Large intestine (tissue), 3 donors: ENCODE measurements around the gene NAXE. TPM values are rescaled to one million over a fixed set of nuclear protein-coding genes. Genes with fewer than 3 reads are reported as not detected.
A peak's percentile ranks its signal among the peaks of the same experiment; 100 is the strongest.
"Not testable (repeated sequence)": the region's sequence is repeated elsewhere in the genome, so short reads cannot be mapped to it uniquely, and the experiment has no call there.

ENCODE experiments used
- DNase-seq, 2 donors: peaks; one replicate each; pipeline versions ENCODE4 v3.0.0 to v3.0.0-alpha.2; 2013
- H3K27ac ChIP-seq: one replicate; pipeline ENCODE4 v1.5.1; 2013; ENCODE audit warnings: low read length
- H3K27me3 ChIP-seq: 2 replicates; pipeline ENCODE4 v1.6.1; 2013; ENCODE audit warnings: low read length; ENCODE audit not compliant: control insufficient read depth, insufficient read depth
- H3K36me3 ChIP-seq: 2 replicates; pipeline ENCODE4 v1.6.1; 2013; ENCODE audit warnings: low read length; ENCODE audit not compliant: control insufficient read depth, insufficient read depth
- H3K4me1 ChIP-seq: one replicate; pipeline ENCODE4 v1.6.1; 2013; ENCODE audit warnings: low read length; ENCODE audit not compliant: control insufficient read depth, insufficient read depth
- H3K4me3 ChIP-seq: one replicate; pipeline ENCODE4 v1.5.1; 2013; ENCODE audit warnings: low read length
- H3K9me3 ChIP-seq: one replicate; pipeline ENCODE4 v1.6.1; 2013; ENCODE audit warnings: mild to moderate bottlenecking, low read depth, low read length, moderate library complexity; ENCODE audit not compliant: control insufficient read depth
- WGBS: methylation state at CpG from one replicate; pipeline ENCODE4 v1.1.5; 2013; ENCODE audit warnings: low lambda C conversion rate; ENCODE audit not compliant: insufficient coverage; 5-methylcytosine and 5-hydroxymethylcytosine counted together
- polyA plus RNA-seq: library from polyadenylated mRNA; unstranded; fragments of 120-200 nt; gene quantifications from one replicate; pipeline ENCODE4 v1.2.1, GENCODE V29; 2013

Gene NAXE
- polyA plus RNA-seq, 1 donor: 66.9 TPM

DNA sequence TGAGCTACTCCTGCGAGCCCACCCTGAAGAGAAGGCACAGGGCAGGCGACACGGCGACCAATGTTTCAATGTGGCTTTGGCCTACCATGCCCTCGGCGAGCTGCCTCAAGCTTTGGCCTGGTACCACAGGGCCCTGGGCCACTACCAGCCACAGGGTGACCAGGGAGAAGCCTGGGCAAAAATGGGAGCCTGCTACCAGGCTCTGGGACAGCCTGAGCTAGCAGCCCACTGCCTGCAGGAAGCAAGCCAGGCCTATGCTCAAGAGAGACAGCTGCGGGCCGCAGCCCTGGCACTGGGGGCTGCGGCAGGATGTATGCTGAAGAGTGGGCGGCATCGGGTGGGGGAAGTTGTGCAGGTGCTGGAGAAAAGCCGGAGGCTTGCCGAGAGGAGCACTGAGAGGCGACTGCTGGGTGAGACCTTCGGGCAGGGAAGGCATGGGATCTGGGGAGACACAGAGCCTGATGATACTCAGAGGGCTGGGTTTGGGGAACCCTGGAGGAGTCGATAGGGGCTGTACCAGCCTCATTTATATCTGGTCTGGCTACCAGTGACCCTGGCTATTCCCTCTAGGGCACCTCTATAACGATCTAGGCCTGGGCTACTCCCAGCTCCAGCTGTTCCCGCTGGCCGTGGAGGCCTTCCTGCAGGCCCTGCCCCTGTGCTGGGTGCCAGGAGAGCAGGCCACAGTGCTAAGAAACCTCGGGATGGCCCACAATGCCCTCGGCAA, 9.8 kb upstream of the NAXE start:
- no CpG with 5 or more reads among the region's 21 CpGs for WGBS
- Histone ChIP-seq H3K36me3 (no peaks in the 10 kb centered on the region), H3K4me1 (no peaks in the 10 kb centered on the region), H3K9me3 (no peaks in the 10 kb centered on the region), H3K4me3 (no peak overlapping the region), H3K27ac (no peak overlapping the region), H3K27me3 (no peaks in the 10 kb centered on the region)
- DNase-seq: no peak

DNA sequence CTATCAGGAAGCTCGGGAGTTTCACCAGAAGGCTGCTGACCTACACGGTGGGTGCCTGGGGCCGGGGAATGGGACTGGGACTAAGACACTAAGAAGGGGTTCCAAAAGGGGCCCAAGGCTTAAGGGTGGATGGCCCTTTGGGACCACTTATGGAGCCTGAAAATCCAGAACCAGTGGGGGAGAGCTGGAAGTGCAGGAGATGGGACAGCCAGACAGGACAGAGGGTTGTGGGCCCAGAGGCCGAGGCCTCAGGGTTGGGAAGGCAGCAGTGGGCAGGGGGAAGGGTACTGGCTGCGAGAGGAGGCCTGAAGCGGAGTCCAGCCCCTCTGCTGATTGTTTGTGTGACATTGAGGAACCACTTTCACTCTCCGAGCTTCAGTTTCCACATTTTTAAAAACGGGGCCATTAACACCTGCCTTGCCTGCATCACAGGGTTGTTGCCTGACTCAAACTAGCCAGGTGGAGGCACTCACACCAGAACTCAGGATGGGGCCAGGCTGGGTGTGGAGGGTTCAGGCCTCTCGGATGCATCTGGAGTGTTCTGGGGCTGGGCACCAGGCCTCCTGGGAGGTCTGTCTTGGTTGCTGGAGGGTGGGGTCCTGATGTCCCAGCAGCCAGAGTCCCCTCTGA, 9.1 kb upstream of the NAXE start:
- no peaks in the 10 kb centered on the region for H3K4me1 ChIP-seq
- no peak for DNase-seq
- H3K27ac ChIP-seq: no peak overlapping the region
- H3K36me3 ChIP-seq: no peaks in the 10 kb centered on the region
- no peak overlapping the region for H3K4me3 ChIP-seq
- no peaks in the 10 kb centered on the region for H3K27me3 ChIP-seq
- no CpG with 5 or more reads among the region's 9 CpGs for whole genome bisulfite sequencing
- H3K9me3 ChIP-seq: no peaks in the 10 kb centered on the region

DNA sequence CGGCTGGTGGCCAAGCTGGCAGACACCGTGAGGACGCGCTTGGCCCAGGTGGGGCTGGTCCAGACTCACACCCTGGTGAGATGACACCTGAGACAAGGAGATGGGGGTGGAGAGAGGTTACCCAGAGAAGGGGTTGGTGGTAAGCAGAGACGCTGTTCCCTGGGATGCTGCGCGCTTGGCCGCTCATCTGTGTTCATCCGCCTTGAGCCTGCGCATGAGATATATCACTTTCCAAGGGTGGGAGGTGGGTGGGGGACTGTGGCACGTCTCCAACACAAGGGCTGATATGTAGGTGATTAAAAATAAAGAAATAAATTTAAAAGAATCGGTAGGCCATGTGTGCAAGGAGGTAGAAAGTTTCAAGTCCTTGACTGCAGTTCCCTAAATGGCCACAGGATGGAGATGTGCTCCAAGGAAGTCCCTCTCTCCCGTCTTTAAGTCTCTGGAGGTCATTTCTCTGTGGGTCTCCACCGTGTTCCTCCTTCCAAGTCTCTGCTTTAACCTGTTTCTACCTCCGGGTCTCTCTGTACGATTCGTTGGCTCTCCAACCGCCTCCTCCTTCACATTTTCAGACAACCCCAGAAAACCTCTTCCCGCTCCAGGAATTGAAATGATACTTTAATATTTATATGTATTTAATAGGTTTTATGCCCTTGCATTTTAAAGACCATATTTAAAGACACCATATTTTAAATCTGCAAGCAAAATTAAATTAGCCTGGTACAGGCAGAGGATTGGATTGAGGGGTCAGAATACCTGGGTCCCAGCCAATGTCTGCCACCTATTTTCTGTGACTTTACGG, 7.6 kb upstream of the NAXE start:
- Histone ChIP-seq H3K4me3 (no peak overlapping the region), H3K27me3 (no peaks in the 10 kb centered on the region), H3K4me1 (no peaks in the 10 kb centered on the region), H3K36me3 (no peaks in the 10 kb centered on the region), H3K9me3 (no peaks in the 10 kb centered on the region), H3K27ac (no peak overlapping the region)
- peak; percentile 55 to 71 for DNase-seq
- WGBS: 15% methylated on average over 6 of the region's 20 CpGs

DNA sequence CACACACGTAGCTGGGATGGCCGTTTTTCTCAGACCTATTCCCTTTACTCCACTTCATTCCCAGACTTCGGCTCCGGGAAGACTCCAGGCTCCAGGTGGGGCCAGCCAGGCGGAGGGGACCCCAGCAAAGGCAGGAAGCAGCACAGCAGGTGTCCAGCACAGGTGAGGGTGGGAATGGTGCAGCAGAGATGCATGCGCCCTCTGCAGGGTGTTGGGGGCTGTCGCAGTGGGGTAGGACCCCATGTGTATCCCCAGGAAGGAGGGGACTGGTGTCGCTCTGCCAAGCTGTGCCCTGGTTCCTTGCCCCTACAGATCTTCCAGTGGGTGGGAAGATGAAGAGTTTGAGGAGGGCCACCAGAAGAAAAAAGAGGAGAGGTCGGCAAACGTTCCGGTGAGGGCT, 6.8 kb upstream of the NAXE start:
- Histone ChIP-seq H3K27ac (no peak overlapping the region), H3K36me3 (no peaks in the 10 kb centered on the region), H3K4me3 (no peak overlapping the region), H3K9me3 (no peaks in the 10 kb centered on the region), H3K27me3 (no peaks in the 10 kb centered on the region), H3K4me1 (no peaks in the 10 kb centered on the region)
- no peak for DNase-seq
- no CpG with 5 or more reads among the region's 11 CpGs for WGBS

DNA sequence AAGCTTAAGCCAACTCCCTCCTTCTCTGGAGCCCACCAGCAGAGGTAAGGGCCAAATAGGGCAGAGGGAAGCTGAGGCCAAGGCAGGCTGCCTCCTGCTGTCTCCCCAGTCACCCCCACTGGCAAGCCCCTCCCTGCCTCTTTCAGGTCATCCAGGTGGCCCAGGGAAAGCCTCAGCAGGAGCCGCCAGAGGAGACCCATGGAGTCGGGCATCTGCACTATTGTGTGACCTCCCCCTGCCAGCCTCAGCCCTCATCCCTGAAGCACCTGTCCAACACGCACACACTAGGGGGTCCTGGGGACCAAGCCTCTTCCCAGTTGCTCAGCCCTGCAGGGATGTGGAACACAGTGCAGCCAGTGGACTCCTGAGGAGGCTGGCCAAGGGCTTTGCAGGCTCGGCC, 5.3 kb upstream of the NAXE start:
- no peak overlapping the region for H3K4me3 ChIP-seq
- WGBS: no CpG with 5 or more reads among the region's 4 CpGs

DNA sequence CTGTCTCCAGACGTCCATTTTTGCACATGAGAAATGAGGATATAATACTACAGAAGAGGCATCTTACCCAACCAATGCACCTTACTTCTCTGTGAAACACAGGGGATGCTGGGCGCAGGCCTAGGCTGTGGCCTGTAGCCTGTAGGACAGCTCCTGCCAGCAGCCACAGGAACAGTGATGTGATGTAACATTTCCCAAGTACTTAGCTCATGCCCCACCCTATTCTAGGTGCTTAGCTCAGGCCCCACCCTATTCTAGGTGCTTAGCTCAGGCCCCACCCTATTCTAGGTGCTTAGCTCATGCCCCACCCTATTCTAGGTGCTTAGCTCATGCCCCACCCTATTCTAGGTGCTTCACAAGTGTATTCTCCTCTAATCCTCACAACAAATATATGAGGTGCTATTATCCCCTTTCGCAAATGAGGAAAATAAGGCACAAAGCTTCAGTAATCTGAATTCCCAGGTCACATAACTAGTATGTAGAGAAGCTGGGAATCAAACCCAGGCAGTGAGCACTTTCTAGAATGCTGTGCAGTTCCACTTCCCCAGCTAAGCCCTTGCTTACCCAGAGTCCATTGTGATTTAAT, 4.6 kb upstream of the NAXE start:
- no CpG with 5 or more reads among the region's 3 CpGs for WGBS
- Histone ChIP-seq H3K4me1 (peaks cover 4% of the 10 kb centered on the region), H3K36me3 (no peaks in the 10 kb centered on the region), H3K27me3 (no peaks in the 10 kb centered on the region), H3K9me3 (peaks cover 2% of the 10 kb centered on the region), H3K27ac (no peak overlapping the region), H3K4me3 (no peak overlapping the region)
- no peak for DNase-seq

More for the DNA sequence above, 5.3 kb upstream of the NAXE start:
- no peak for DNase-seq
- no peak overlapping the region for H3K27ac ChIP-seq
- no peaks in the 10 kb centered on the region for H3K36me3 ChIP-seq
- H3K9me3 ChIP-seq: no peaks in the 10 kb centered on the region
- peaks cover 4% of the 10 kb centered on the region for H3K4me1 ChIP-seq
- no peaks in the 10 kb centered on the region for H3K27me3 ChIP-seq

DNA sequence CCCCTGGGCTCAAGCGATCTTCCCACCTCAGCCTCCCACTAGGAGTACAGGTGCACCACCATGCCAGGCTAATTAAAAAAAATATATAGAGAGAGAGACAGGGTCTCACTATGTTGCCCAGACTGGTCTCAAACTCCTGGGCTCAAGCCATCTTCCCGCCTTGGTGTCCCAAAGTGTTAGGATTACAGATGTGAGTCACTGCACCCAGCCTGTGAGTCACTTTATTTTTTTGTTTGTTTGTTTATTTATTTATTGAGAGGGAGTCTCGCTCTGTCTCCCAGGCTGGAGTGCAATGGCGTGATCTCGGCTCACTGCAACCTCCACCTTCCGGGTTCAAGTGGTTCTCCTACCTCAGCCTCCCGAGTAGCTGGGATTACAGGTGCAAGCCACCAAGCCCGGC, 3.6 kb upstream of the NAXE start:
- not testable (repeated sequence) for DNase-seq, H3K27ac ChIP-seq, H3K4me1 ChIP-seq, H3K4me3 ChIP-seq, H3K27me3 ChIP-seq, H3K36me3 ChIP-seq, H3K9me3 ChIP-seq
- WGBS: 80% methylated on average over 1 of the region's 8 CpGs

DNA sequence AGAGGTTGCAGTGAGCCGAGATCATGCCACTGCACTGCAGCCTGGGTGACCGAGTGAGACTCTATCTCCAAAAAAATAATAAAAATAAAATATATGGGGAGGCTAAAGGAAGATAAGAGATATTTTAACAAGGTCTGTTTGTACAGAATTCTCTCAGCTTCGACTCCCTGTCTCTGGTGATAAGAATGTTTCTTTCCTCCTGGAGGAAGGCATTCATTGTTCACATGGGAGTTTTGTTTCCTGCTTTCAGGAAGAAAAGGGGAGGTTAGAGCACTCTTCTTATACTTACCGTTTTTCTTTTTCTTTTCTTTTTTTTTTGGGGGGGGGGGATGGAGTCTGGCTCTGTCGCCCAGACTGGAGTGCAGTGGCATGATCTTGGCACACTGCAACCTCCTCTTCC, 2.0 kb upstream of the NAXE start:
- H3K27ac ChIP-seq: no peak overlapping the region
- no peak for DNase-seq
- 25% methylated on average over 1 of the region's 5 CpGs for WGBS
- no peaks in the 10 kb centered on the region for H3K27me3 ChIP-seq
- peaks cover 2% of the 10 kb centered on the region for H3K9me3 ChIP-seq
- peaks cover 4% of the 10 kb centered on the region for H3K4me1 ChIP-seq
- H3K36me3 ChIP-seq: peaks cover 18% of the 10 kb centered on the region
- no peak overlapping the region for H3K4me3 ChIP-seq

DNA sequence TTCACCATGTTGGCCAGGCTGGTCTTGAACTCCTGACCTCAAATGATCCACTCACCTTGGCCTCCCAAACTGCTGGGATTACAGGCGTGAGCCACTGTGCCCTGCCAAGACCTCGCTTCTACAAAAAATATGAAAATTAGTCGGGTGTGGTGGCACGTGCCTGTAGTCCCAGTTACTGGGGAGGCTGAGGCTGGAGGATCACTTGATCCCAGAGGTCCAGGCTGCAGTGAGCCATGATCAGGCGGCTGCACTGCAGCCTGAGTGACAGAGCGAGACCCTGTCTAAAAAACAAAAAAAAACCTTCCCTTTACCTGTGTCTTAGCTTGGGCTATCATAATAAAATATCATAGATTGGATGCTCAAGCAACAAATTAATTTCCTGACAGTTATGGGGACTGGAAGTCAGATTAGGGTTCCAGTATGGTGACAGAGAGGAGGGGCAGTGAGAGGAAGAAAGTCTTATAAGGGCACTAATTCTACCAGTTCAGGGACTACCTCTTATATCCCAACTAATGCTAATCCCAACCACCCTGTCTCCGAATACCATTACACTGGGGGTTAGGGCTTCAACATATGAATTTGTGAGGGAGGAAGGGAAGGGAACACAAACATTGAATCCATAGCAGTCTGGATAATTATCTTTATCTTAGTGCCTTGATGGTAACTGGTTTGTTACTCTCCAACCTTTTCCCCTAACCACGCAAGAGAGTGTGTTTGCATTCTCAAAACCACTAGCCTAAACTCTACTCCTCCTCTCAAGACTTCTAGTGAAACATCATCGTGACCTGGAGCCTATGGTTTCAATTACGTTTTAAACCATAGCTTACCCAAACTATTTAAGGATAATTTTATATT, 1.0 kb upstream of the NAXE start:
- Histone ChIP-seq H3K4me1 (peaks cover 4% of the 10 kb centered on the region), H3K9me3 (peaks cover 2% of the 10 kb centered on the region), H3K27ac (peak overlapping the region; percentile 84), H3K27me3 (no peaks in the 10 kb centered on the region), H3K4me3 (peak overlapping the region; percentile 89), H3K36me3 (peaks cover 28% of the 10 kb centered on the region)
- WGBS: 78% methylated on average over 4 of the region's 10 CpGs
- DNase-seq: no peak

DNA sequence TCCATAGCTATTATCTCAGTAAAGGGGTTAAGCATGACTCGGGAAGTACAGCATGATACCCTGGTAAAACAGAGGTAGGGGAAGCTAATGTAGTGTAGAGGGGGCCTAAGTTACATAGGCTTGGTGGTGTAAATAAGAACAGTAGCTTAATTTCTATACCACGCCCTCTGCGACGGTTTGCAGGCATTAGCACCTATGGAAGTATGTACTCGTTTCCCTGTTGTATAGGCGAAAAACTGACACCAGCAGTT, 470 bp upstream of the NAXE start:
- Histone ChIP-seq H3K9me3 (peaks cover 2% of the 10 kb centered on the region), H3K4me3 (peak overlapping the region; percentile 89)
- DNase-seq: no peak

More for the DNA sequence above, 470 bp upstream of the NAXE start:
- H3K27me3 ChIP-seq: no peaks in the 10 kb centered on the region
- H3K4me1 ChIP-seq: peaks cover 4% of the 10 kb centered on the region
- H3K27ac ChIP-seq: peak overlapping the region; percentile 84
- WGBS: no CpG with 5 or more reads among the region's 6 CpGs
- peaks cover 33% of the 10 kb centered on the region for H3K36me3 ChIP-seq
